Measurements from ENCODE around the gene DOCK1. TPM values are rescaled to one million over a fixed set of nuclear protein-coding genes. Genes with fewer than 3 reads are reported as not detected.

DOCK1 gene
- total RNA-seq, 3 donors from 2014 or later, result 50.4 to 101 (median 69.2) TPM

- intact Hi-C loops (cut with DNase I; ENCODE audit: low total_unique reads), result no loop called here
- Histone ChIP-seq H3K9me3 (no peaks in the 10 kb centered on the region), H3K27ac (no peak overlapping the region), H3K27me3 (no peaks in the 10 kb centered on the region), H3K36me3 (no peaks in the 10 kb centered on the region), H3K4me3 (no peak overlapping the region), H3K4me1 (no peaks in the 10 kb centered on the region)
- DNase-seq (ENCODE audit: low spot score in 2 of 2), result no peak
- TF ChIP-seq, protein P1, sequence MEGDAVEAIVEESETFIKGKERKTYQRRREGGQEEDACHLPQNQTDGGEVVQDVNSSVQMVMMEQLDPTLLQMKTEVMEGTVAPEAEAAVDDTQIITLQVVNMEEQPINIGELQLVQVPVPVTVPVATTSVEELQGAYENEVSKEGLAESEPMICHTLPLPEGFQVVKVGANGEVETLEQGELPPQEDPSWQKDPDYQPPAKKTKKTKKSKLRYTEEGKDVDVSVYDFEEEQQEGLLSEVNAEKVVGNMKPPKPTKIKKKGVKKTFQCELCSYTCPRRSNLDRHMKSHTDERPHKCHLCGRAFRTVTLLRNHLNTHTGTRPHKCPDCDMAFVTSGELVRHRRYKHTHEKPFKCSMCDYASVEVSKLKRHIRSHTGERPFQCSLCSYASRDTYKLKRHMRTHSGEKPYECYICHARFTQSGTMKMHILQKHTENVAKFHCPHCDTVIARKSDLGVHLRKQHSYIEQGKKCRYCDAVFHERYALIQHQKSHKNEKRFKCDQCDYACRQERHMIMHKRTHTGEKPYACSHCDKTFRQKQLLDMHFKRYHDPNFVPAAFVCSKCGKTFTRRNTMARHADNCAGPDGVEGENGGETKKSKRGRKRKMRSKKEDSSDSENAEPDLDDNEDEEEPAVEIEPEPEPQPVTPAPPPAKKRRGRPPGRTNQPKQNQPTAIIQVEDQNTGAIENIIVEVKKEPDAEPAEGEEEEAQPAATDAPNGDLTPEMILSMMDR (IDR thresholded peaks at IDR 0.05), result no peak
- no peak for TF ChIP-seq POLR2AphosphoS5 (IDR thresholded peaks at IDR 0.05)
- TF ChIP-seq POLR2A (IDR thresholded peaks at IDR 0.05), result no peak
Observed at GRCh38 chr10:127182161-127182560, 276.9 kb downstream of the DOCK1 start.

DNA sequence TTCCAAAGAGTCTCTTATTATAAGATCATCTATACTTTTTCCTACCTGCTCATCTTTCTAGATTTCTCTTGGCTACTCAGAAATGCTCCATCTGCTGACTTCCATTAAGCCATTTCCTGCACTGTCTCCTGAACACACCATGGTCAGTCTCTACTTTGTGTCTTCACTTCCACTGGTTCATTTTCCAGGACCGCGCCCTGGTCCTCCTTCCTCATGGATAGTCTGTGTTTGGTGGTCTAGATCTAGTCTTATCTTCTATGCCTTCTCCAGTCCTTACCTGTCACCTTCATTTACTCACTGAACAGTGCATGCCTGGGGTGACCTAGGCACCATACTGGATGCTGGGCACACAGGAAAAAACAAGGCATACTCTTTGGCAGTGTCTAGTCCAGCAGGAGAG is 279.4 kb downstream of the DOCK1 start:
- TF ChIP-seq POLR2A (IDR thresholded peaks at IDR 0.05) (no peak), POLR2AphosphoS5 (IDR thresholded peaks at IDR 0.05) (no peak)
- TF ChIP-seq, protein P1 (IDR thresholded peaks at IDR 0.05), result no peak
- Histone ChIP-seq H3K27me3 (no peaks in the 10 kb centered on the region), H3K9me3 (no peaks in the 10 kb centered on the region), H3K36me3 (no peaks in the 10 kb centered on the region), H3K4me3 (no peak overlapping the region), H3K4me1 (no peaks in the 10 kb centered on the region), H3K27ac (no peak overlapping the region)
- no peak for DNase-seq (ENCODE audit: low spot score in 2 of 2)
- intact Hi-C loops (cut with DNase I; ENCODE audit: low total_unique reads), result no loop called here

GRCh38 chr10:127186813-127187212 is 281.6 kb downstream of the DOCK1 start:
- no peaks in the 10 kb centered on the region for H3K9me3 ChIP-seq
- intact Hi-C loops (cut with DNase I; ENCODE audit: low total_unique reads), result no loop called here
- no peaks in the 10 kb centered on the region for H3K36me3 ChIP-seq
- no peak overlapping the region for H3K4me3 ChIP-seq
- H3K27ac ChIP-seq, result no peak overlapping the region
- no peak for TF ChIP-seq POLR2AphosphoS5 (IDR thresholded peaks at IDR 0.05)
- TF ChIP-seq, protein P1 (IDR thresholded peaks at IDR 0.05), result no peak
- no peak for TF ChIP-seq POLR2A (IDR thresholded peaks at IDR 0.05)
- no peaks in the 10 kb centered on the region for H3K27me3 ChIP-seq
- DNase-seq (ENCODE audit: low spot score in 2 of 2), result no peak
- no peaks in the 10 kb centered on the region for H3K4me1 ChIP-seq

DNA sequence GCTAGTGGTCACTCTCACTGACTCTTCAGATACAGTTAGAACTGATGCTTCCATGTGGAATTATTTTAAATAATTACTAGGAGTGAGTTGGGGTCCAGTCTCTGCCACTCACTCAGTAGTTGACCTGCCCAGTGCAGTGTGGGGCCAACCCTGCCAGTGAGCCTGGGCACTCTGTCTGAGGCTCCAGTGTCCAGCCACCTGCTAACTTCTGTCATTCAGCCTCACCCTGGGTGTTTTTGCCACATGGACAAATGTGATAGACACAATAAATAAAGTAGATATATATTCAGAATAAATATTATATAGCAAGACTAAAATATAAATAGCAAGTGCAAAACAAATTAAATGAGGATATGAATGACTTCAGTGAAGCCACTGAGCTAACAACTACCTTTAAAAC is 284.0 kb downstream of the DOCK1 start:
- Histone ChIP-seq H3K36me3 (no peaks in the 10 kb centered on the region), H3K27ac (no peak overlapping the region), H3K4me3 (no peak overlapping the region), H3K27me3 (no peaks in the 10 kb centered on the region), H3K9me3 (no peaks in the 10 kb centered on the region), H3K4me1 (no peaks in the 10 kb centered on the region)
- TF ChIP-seq POLR2A (IDR thresholded peaks at IDR 0.05), result no peak
- TF ChIP-seq, protein P1 (IDR thresholded peaks at IDR 0.05), result no peak
- TF ChIP-seq POLR2AphosphoS5 (IDR thresholded peaks at IDR 0.05), result no peak
- intact Hi-C loops (cut with DNase I; ENCODE audit: low total_unique reads), result no loop called here
- DNase-seq (ENCODE audit: low spot score in 2 of 2), result no peak

- H3K9me3 ChIP-seq, result no peaks in the 10 kb centered on the region
- intact Hi-C loops (cut with DNase I; ENCODE audit: low total_unique reads), result no loop called here
- no peak for DNase-seq (ENCODE audit: low spot score in 2 of 2)
- H3K27me3 ChIP-seq, result no peaks in the 10 kb centered on the region
- H3K4me1 ChIP-seq, result peaks cover 4 to 8% of the 10 kb centered on the region in 2 donors
- H3K4me3 ChIP-seq, result no peak overlapping the region
- TF ChIP-seq POLR2AphosphoS5 (IDR thresholded peaks at IDR 0.05), result no peak
- TF ChIP-seq, protein P1 (IDR thresholded peaks at IDR 0.05), result no peak
- no peak for TF ChIP-seq POLR2A (IDR thresholded peaks at IDR 0.05)
- H3K27ac ChIP-seq, result no peak overlapping the region
- H3K36me3 ChIP-seq, result no peaks in the 10 kb centered on the region
Observed at GRCh38 chr10:127190427-127190826, 285.2 kb downstream of the DOCK1 start.

All from breast epithelium (tissue), 4 donors.